Vagina (tissue), 2 donors: ENCODE data around the gene RTN4IP1. TPM values are rescaled to one million over a fixed set of nuclear protein-coding genes. Genes with fewer than 3 reads are reported as not detected.

Experiments
- DNase-seq, 2 donors: peaks; one replicate each; pipeline ENCODE4 v3.0.0-alpha.2; 2017; ENCODE audit errors: extremely low spot score in 2 of 2
- H3K27ac ChIP-seq: fragments of 200-600 bp; sonication (generic); one replicate; pipeline ENCODE4 v1.5.1; 2019
- H3K27me3 ChIP-seq: fragments of 200-600 bp; sonication (generic); one replicate; pipeline ENCODE4 v1.5.1; 2019
- H3K36me3 ChIP-seq, 2 donors: fragments of 200-600 bp; sonication (generic); one replicate each; pipeline ENCODE4 v1.5.1; 2017 to 2019
- H3K4me1 ChIP-seq: fragments of 200-600 bp; sonication (generic); one replicate; pipeline ENCODE4 v1.5.1; 2019
- H3K4me3 ChIP-seq, 2 donors: fragments of 200-600 bp; sonication (generic); 1 replicate in 1 of 2; 2 replicates in 1 of 2; pipeline ENCODE4 v1.5.1; 2016 to 2019
- H3K9me3 ChIP-seq: fragments of 200-600 bp; sonication (generic); one replicate; pipeline ENCODE4 v1.5.1; 2019
- POLR2A ChIP-seq, 2 donors: fragments of 450-650 bp; IDR thresholded peaks; one replicate each; pipeline ENCODE4 v1.6.1; 2017; ENCODE audit warnings: antibody characterized with exemption in 2 of 2, mild to moderate bottlenecking in 2 of 2, moderate library complexity in 2 of 2
- POLR2AphosphoS5 ChIP-seq, 2 donors: sonication (generic); formaldehyde crosslinking; IDR thresholded peaks; one replicate each; pipeline ENCODE4 v1.9.0; 2017; ENCODE audit warnings: antibody characterized with exemption in 2 of 2, mild to moderate bottlenecking in 2 of 2, low read depth in 1 of 2; ENCODE audit not compliant: insufficient read depth in 1 of 2
- intact Hi-C: fragments of 100-400 bp; cut with DNase I; formaldehyde crosslinking; loops from one replicate; pipeline ENCODE4 v1.15.1; 2023
- total RNA-seq: library from RNA; depleted of rRNA; stranded (reverse); fragments of >200 nt; gene quantifications from one replicate; pipeline ENCODE4 v1.2.3, GENCODE V29; 2016
- TF ChIP-seq, protein P1 (sequence below), 3 experiments: fragments of 450-650 bp in 2 of 3; fragments of 200-600 bp in 1 of 3; sonication (generic) in 1 of 3; IDR thresholded peaks; one replicate each; pipeline ENCODE4 v1.5.1; 2017 to 2019; ENCODE audit warnings: antibody characterized with exemption in 3 of 3, mild to moderate bottlenecking in 2 of 3, moderate library complexity in 2 of 3

RTN4IP1 gene
- total RNA-seq, 1 donor from 2014 or later = 2.9 TPM

DNA sequence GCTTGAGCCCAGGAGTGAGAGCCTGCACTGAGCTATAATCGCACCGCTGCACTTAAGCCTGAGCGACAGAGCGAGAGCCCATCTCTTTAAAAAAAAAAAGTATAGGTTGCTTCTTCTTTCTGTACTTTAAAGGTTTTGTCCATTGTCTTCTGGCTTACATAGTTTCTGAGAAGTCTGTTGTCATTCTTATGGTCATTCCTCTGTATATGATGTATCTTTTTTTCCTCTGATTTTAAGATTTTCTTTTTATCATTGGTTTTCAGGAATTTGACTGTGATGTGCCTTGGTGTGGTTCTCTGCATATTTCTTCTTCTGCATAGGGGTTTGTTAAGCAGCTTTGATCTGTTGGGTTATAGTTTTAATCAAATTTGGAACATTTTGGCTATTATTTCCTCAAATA is 29.2 kb upstream of the RTN4IP1 start:
- Histone ChIP-seq H3K27me3 (no peaks in the 10 kb centered on the region), H3K4me1 (no peaks in the 10 kb centered on the region), H3K27ac (no peak overlapping the region), H3K36me3 (peaks cover 0 to 73% of the 10 kb centered on the region in 2 donors), H3K4me3 (no peak overlapping the region), H3K9me3 (peaks cover 6% of the 10 kb centered on the region)
- intact Hi-C loops = no loop called here
- TF ChIP-seq POLR2A (IDR thresholded peaks at IDR 0.05) (no peak), POLR2AphosphoS5 (IDR thresholded peaks at IDR 0.05; ENCODE audit: insufficient read depth in 1 of 2, low read depth in 1 of 2) (no peak)
- TF ChIP-seq, protein P1, sequence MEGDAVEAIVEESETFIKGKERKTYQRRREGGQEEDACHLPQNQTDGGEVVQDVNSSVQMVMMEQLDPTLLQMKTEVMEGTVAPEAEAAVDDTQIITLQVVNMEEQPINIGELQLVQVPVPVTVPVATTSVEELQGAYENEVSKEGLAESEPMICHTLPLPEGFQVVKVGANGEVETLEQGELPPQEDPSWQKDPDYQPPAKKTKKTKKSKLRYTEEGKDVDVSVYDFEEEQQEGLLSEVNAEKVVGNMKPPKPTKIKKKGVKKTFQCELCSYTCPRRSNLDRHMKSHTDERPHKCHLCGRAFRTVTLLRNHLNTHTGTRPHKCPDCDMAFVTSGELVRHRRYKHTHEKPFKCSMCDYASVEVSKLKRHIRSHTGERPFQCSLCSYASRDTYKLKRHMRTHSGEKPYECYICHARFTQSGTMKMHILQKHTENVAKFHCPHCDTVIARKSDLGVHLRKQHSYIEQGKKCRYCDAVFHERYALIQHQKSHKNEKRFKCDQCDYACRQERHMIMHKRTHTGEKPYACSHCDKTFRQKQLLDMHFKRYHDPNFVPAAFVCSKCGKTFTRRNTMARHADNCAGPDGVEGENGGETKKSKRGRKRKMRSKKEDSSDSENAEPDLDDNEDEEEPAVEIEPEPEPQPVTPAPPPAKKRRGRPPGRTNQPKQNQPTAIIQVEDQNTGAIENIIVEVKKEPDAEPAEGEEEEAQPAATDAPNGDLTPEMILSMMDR (IDR thresholded peaks at IDR 0.05) = no peak
- DNase-seq = no peak

DNA sequence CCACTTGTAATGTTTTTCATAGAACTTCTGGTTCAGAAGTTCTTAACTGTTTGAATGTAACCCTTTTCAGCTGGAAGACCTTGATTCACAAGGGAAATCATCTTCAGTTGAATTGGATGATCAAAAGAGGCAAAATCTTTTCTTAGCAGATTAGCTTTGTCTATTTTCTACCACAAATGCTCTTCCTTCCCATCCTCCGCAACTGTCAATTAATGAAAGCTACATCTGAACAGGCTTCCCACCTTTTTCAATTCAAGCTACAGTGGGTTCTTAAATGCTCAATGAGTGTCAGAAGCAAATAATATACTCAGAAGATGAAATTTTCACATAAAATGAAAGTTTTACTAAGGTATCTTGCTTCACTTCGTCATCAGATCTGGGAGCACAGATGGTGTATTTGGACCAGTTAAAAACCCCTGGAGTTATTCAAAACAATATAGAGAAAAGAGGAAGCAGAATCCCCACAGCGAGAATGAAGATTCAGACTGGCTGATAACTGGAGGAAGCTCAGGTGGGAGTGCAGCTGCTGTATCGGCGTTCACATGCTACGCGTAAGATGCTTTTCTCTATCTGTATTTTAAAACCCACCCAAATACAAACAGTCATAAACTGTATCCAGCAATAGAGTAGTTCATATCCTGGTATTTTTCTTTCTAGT is 19.5 kb upstream of the RTN4IP1 start:
- no peak overlapping the region for H3K4me3 ChIP-seq
- H3K9me3 ChIP-seq = no peaks in the 10 kb centered on the region
- H3K36me3 ChIP-seq = peaks cover 0 to 42% of the 10 kb centered on the region in 2 donors
- DNase-seq = no peak
- intact Hi-C loops = loop anchor here (10.0 kb wide), 1 partner anchor 1794 kb away; the partner anchor contains the start of gene HACE1
- TF ChIP-seq POLR2AphosphoS5 (IDR thresholded peaks at IDR 0.05; ENCODE audit: insufficient read depth in 1 of 2, low read depth in 1 of 2) (no peak), POLR2A (IDR thresholded peaks at IDR 0.05) (no peak)
- TF ChIP-seq, protein P1 (IDR thresholded peaks at IDR 0.05) = no peak
- H3K27ac ChIP-seq = no peak overlapping the region
- no peaks in the 10 kb centered on the region for H3K4me1 ChIP-seq
- no peaks in the 10 kb centered on the region for H3K27me3 ChIP-seq

- TF ChIP-seq POLR2AphosphoS5 (IDR thresholded peaks at IDR 0.05; ENCODE audit: insufficient read depth in 1 of 2, low read depth in 1 of 2) (no peak), POLR2A (IDR thresholded peaks at IDR 0.05) (no peak)
- TF ChIP-seq, protein P1 (IDR thresholded peaks at IDR 0.05) = no peak
- DNase-seq = no peak
- Histone ChIP-seq H3K27ac (no peak overlapping the region), H3K36me3 (peaks cover 0 to 26% of the 10 kb centered on the region in 2 donors), H3K4me3 (no peak overlapping the region), H3K9me3 (no peaks in the 10 kb centered on the region), H3K4me1 (no peaks in the 10 kb centered on the region), H3K27me3 (no peaks in the 10 kb centered on the region)
- intact Hi-C loops = loop anchor here (10.0 kb wide), 1 partner anchor 1788 kb away; the partner anchor contains the start of gene HACE1
Measured at GRCh38 chr6:106643061-106643460, 13.8 kb upstream of the RTN4IP1 start.

- TF ChIP-seq POLR2A (IDR thresholded peaks at IDR 0.05) (no peak), POLR2AphosphoS5 (IDR thresholded peaks at IDR 0.05; ENCODE audit: insufficient read depth in 1 of 2, low read depth in 1 of 2) (no peak)
- TF ChIP-seq, protein P1 (IDR thresholded peaks at IDR 0.05) = no peak
- Histone ChIP-seq H3K4me1 (no peaks in the 10 kb centered on the region), H3K27ac (no peak overlapping the region), H3K9me3 (no peaks in the 10 kb centered on the region), H3K4me3 (no peak overlapping the region), H3K36me3 (peaks cover 0 to 26% of the 10 kb centered on the region in 2 donors), H3K27me3 (no peaks in the 10 kb centered on the region)
- intact Hi-C loops = loop anchor here (10.0 kb wide), 1 partner anchor 1788 kb away; the partner anchor contains the start of gene HACE1
- no peak for DNase-seq
Measured at GRCh38 chr6:106642476-106642875, 13.2 kb upstream of the RTN4IP1 start.

DNA sequence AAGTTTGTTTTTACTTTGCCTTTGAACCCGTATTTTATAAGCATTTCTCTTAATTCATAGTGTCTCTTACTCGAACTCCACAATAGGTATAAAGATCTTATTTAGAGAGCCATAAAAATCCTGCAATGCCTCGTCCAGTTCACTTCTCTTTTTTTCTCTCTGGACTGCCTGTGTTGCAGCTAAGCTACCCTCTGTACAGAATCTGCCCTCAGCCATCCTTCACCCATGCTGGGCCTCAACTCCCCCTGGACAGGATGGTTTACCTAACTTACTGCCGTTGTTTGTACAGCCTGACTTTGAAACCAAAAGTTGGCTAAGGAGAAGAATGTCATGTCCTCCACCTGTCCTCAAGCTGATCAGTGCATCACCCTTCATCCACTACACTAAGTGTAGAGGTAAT is 10.5 kb upstream of the RTN4IP1 start:
- Histone ChIP-seq H3K36me3 (peaks cover 0 to 26% of the 10 kb centered on the region in 2 donors), H3K27ac (no peak overlapping the region), H3K4me1 (no peaks in the 10 kb centered on the region), H3K27me3 (no peaks in the 10 kb centered on the region), H3K9me3 (no peaks in the 10 kb centered on the region), H3K4me3 (no peak overlapping the region)
- no peak for TF ChIP-seq POLR2AphosphoS5 (IDR thresholded peaks at IDR 0.05; ENCODE audit: insufficient read depth in 1 of 2, low read depth in 1 of 2)
- TF ChIP-seq, protein P1 (IDR thresholded peaks at IDR 0.05) = no peak
- TF ChIP-seq POLR2A (IDR thresholded peaks at IDR 0.05) = no peak
- DNase-seq = no peak
- intact Hi-C loops = loop anchor here (10.0 kb wide), 1 partner anchor 1785 kb away; the partner anchor contains the start of gene HACE1
